GM23338 (cell line): Measurements from ENCODE around the gene JMJD7. TPM values are rescaled to one million over a fixed set of nuclear protein-coding genes. Genes with fewer than 3 reads are reported as not detected.

Source experiments
- ATAC-seq: fragments of 200-7000 bp; cut with Tn5 transposase; 3 replicates; pipeline ENCODE4 v1.9.1; 2020
- DNase-seq: peaks from one replicate; pipeline ENCODE4 v3.0.0-alpha.2; 2015; ENCODE audit warnings: low spot score
- H2AFZ ChIP-seq: fragments of 200-600 bp; sonication (generic); 2 replicates; pipeline ENCODE4 v1.8.0; 2016; ENCODE audit warnings: antibody characterized with exemption, mild to moderate bottlenecking, moderate library complexity
- H3F3A ChIP-seq: fragments of 200-600 bp; sonication (generic); replicated peaks from 2 replicates; pipeline ENCODE4 v1.8.0; 2017; ENCODE audit warnings: antibody characterized with exemption, mixed run types, low read depth
- H3K27ac ChIP-seq: fragments of 200-600 bp; sonication (generic); 2 replicates; pipeline ENCODE4 v1.6.1; 2016; ENCODE audit warnings: low read depth
- H3K27me3 ChIP-seq: fragments of 200-600 bp; sonication (generic); 2 replicates; pipeline ENCODE4 v1.8.0; 2016; ENCODE audit warnings: mild to moderate bottlenecking, mixed run types, moderate library complexity; ENCODE audit not compliant: insufficient read depth
- H3K36me3 ChIP-seq: fragments of 200-600 bp; sonication (generic); 2 replicates; pipeline ENCODE4 v1.8.0; 2016; ENCODE audit warnings: mild to moderate bottlenecking; ENCODE audit not compliant: insufficient read depth
- H3K4me1 ChIP-seq: fragments of 200-600 bp; sonication (generic); 2 replicates; pipeline ENCODE4 v1.8.0; 2016; ENCODE audit warnings: mild to moderate bottlenecking, moderate library complexity; ENCODE audit not compliant: insufficient read depth
- H3K4me2 ChIP-seq: fragments of 200-600 bp; sonication (generic); 2 replicates; pipeline ENCODE4 v1.7.1; 2017; ENCODE audit warnings: mixed run types
- H3K4me3 ChIP-seq: fragments of 200-600 bp; sonication (generic); 2 replicates; pipeline ENCODE4 v1.6.1; 2016; ENCODE audit warnings: mixed run types
- H3K79me2 ChIP-seq: fragments of 200-600 bp; sonication (generic); replicated peaks from 2 replicates; pipeline ENCODE4 v1.8.0; 2017; ENCODE audit warnings: mild to moderate bottlenecking; ENCODE audit not compliant: insufficient read depth
- H3K9me2 ChIP-seq: fragments of 200-600 bp; sonication (generic); 2 replicates; pipeline ENCODE4 v1.8.0; 2017; ENCODE audit not compliant: insufficient read depth
- H4K20me1 ChIP-seq: fragments of 200-600 bp; sonication (generic); replicated peaks from 2 replicates; pipeline ENCODE4 v1.8.0; 2017; ENCODE audit warnings: mild to moderate bottlenecking; ENCODE audit not compliant: insufficient read depth
- H3K27ac Mint-ChIP-seq: 2 replicates; pipeline ENCODE4 v1.8.0; 2020; ENCODE audit warnings: inconsistent platforms, mild to moderate bottlenecking, moderate library complexity, mixed read lengths
- H3K27me3 Mint-ChIP-seq: 3 replicates; pipeline ENCODE4 v1.8.0; 2022; ENCODE audit warnings: low read depth, mild to moderate bottlenecking, moderate library complexity, mixed read lengths, inconsistent platforms; ENCODE audit not compliant: insufficient read depth, poor library complexity
- H3K36me3 Mint-ChIP-seq: 3 replicates; pipeline ENCODE4 v1.8.0; 2021; ENCODE audit warnings: low read depth, mild to moderate bottlenecking, inconsistent platforms, moderate library complexity, mixed read lengths
- H3K4me1 Mint-ChIP-seq: 3 replicates; pipeline ENCODE4 v1.8.0; 2020; ENCODE audit warnings: mild to moderate bottlenecking, inconsistent platforms, mixed read lengths
- H3K4me3 Mint-ChIP-seq: 3 replicates; pipeline ENCODE4 v1.8.0; 2021; ENCODE audit warnings: moderate library complexity, mild to moderate bottlenecking, inconsistent platforms, mixed read lengths
- H3K9me3 Mint-ChIP-seq: 3 replicates; pipeline ENCODE4 v1.8.0; 2020; ENCODE audit warnings: moderate library complexity, mild to moderate bottlenecking, inconsistent platforms, mixed read lengths
- ETS1 ChIP-seq: IDR thresholded peaks from 2 replicates; pipeline ENCODE4 v1.6.1; 2016; ENCODE audit warnings: antibody characterized with exemption
- ZNF462 ChIP-seq: fragments of 250-450 bp; sonication (Bioruptor Pico); IDR thresholded peaks from 2 replicates; pipeline ENCODE4 v1.5.0; 2020; ENCODE audit warnings: mild to moderate bottlenecking, moderate library complexity
- polyA plus RNA-seq: library from polyadenylated mRNA; unstranded; fragments of >200 nt; fragmentation: Nextera tagmentation; extraction: Ambion mirVana; gene quantifications from 2 replicates; pipeline ENCODE4 v1.2.1, GENCODE V29; 2016
- total RNA-seq: library from RNA; depleted of rRNA; stranded (reverse); fragments of >200 nt; shearing (Covaris generic); gene quantifications from 2 replicates; pipeline ENCODE4 v1.2.3, GENCODE V29; 2014

JMJD7 gene
- total and polyA plus RNA-seq, 2 experiments from 2014 or later = 8.5 to 9.2 TPM

GRCh38 chr15:41809526-41810220 lies 18.2 kb upstream of the JMJD7 start (continued):
- no peak for TF ChIP-seq ZNF462

GRCh38 chr15:41810651-41811431 lies 17.1 kb upstream of the JMJD7 start:
- Mint-ChIP-seq H3K36me3 (no peaks in the 10 kb centered on the region; the same call in 2 of the 3 replicates), H3K9me3 (no peaks in the 10 kb centered on the region; the same call in 2 of the 3 replicates), H3K27me3 (peaks cover 7% of the 10 kb centered on the region), H3K4me3 (no peak overlapping the region), H3K27ac (no peak overlapping the region; the same call in 1 of the 2 replicates), H3K4me1 (peaks cover 11% of the 10 kb centered on the region)
- Histone ChIP-seq H3K4me1 (no peaks in the 10 kb centered on the region), H3K27ac (no peak overlapping the region), H3K79me2 (no peaks in the 10 kb centered on the region), H3K27me3 (no peaks in the 10 kb centered on the region), H3K36me3 (no peaks in the 10 kb centered on the region), H3K9me2 (no peaks in the 10 kb centered on the region), H3K4me2 (no peak overlapping the region), H3K4me3 (no peak overlapping the region), H4K20me1 (no peaks in the 10 kb centered on the region), H3F3A (no peaks in the 10 kb centered on the region), H2AFZ (no peak overlapping the region; the same call in 1 of the 2 replicates)
- DNase-seq (no peak), ATAC-seq (peak; percentile 14)
- TF ChIP-seq ZNF462 = no peak
- TF ChIP-seq ETS1 = no peak
